SK-N-SH (cell line): ENCODE results near the gene SLC9A5. TPM values are rescaled to one million over a fixed set of nuclear protein-coding genes. Genes with fewer than 3 reads are reported as not detected.

Experiments
- CTCF ChIA-PET: fragments of 300-600, 350-600 bp; formaldehyde crosslinking; extraction: SDS; loops from one replicate; lab custom pipeline; 2021; lab: Yijun Ruan, JAX
- POLR2A ChIA-PET: fragments of 350-600 bp; sonication (Branson Sonifier 250); formaldehyde crosslinking; extraction: SDS; loops from one replicate; lab custom pipeline; 2020; ENCODE audit warnings: antibody characterized with exemption, inconsistent platforms; lab: Yijun Ruan, JAX
- DNase-seq: peaks from one replicate; pipeline ENCODE4 v3.0.0; 2012
- H2AFZ ChIP-seq: fragments of 200-600 bp; sonication (generic); 2 replicates; pipeline ENCODE4 v1.8.1; 2016; ENCODE audit warnings: antibody characterized with exemption, mild to moderate bottlenecking, low read depth
- H3F3A ChIP-seq: fragments of 200-600 bp; sonication (generic); replicated peaks from 2 replicates; pipeline ENCODE3; 2016; ENCODE audit warnings: antibody characterized with exemption, mild to moderate bottlenecking; ENCODE audit not compliant: insufficient read depth
- H3K27ac ChIP-seq, 2 experiments: fragments of 200-500 bp in 1 of 2; fragments of 200-600 bp in 1 of 2; sonication (Bioruptor generic) in 1 of 2; sonication (generic), shearing (Covaris generic) in 1 of 2; 2 replicates each; pipeline versions ENCODE4 v1.5.1 to v1.6.1; 2014 to 2016; ENCODE audit warnings: low read depth in 2 of 2, inconsistent platforms in 1 of 2, low read length in 1 of 2, mild to moderate bottlenecking in 1 of 2, mixed read lengths in 1 of 2
- H3K27me3 ChIP-seq: fragments of 200-600 bp; sonication (generic), shearing (Covaris generic); 2 replicates; pipeline ENCODE4 v1.6.1; 2016; ENCODE audit warnings: mixed run types; ENCODE audit not compliant: insufficient read depth
- H3K36me3 ChIP-seq, 2 experiments: fragments of 200-500 bp in 1 of 2; fragments of 200-600 bp in 1 of 2; sonication (Bioruptor generic) in 1 of 2; sonication (generic) in 1 of 2; replicated peaks in 1 of 2; 2 replicates each; pipeline versions ENCODE3 to v1.5.1; 2014 to 2016; ENCODE audit warnings: low read length in 1 of 2, mild to moderate bottlenecking in 1 of 2; ENCODE audit not compliant: insufficient read depth in 2 of 2, control insufficient read depth in 1 of 2
- H3K4me1 ChIP-seq, 2 experiments: fragments of 200-500 bp in 1 of 2; fragments of 200-600 bp in 1 of 2; sonication (Bioruptor generic) in 1 of 2; sonication (generic), shearing (Covaris generic) in 1 of 2; 2 replicates each; pipeline versions ENCODE4 v1.5.1 to v1.6.1; 2014 to 2016; ENCODE audit warnings: low read depth in 1 of 2, low read length in 1 of 2, mixed run types in 1 of 2; ENCODE audit not compliant: insufficient read depth in 2 of 2, control insufficient read depth in 1 of 2
- H3K4me2 ChIP-seq: fragments of 200-600 bp; sonication (generic), shearing (Covaris generic); 2 replicates; pipeline ENCODE4 v1.6.1; 2017; ENCODE audit warnings: mixed run types
- H3K4me3 ChIP-seq, 2 experiments: fragments of 200-500 bp in 1 of 2; fragments of 200-600 bp in 1 of 2; sonication (Bioruptor generic) in 1 of 2; sonication (generic), shearing (Covaris generic) in 1 of 2; 2 replicates each; pipeline versions ENCODE4 v1.5.1 to v1.8.1; 2014 to 2016; ENCODE audit warnings: low read depth in 2 of 2, inconsistent platforms in 1 of 2, low read length in 1 of 2, mild to moderate bottlenecking in 1 of 2, mixed read lengths in 1 of 2, moderate library complexity in 1 of 2
- H3K79me2 ChIP-seq: fragments of 200-600 bp; sonication (generic); 2 replicates; pipeline ENCODE4 v1.8.1; 2017; ENCODE audit warnings: mild to moderate bottlenecking; ENCODE audit not compliant: insufficient read depth
- H3K9ac ChIP-seq: fragments of 200-600 bp; sonication (generic); 2 replicates; pipeline ENCODE4 v1.6.1; 2017; ENCODE audit warnings: mixed run types
- H3K9me2 ChIP-seq: fragments of 200-600 bp; sonication (generic); 2 replicates; pipeline ENCODE4 v1.6.1; 2017; ENCODE audit warnings: mixed run types
- H3K9me3 ChIP-seq: fragments of 200-600 bp; sonication (generic); 2 replicates; pipeline ENCODE4 v1.6.1; 2017; ENCODE audit warnings: mixed run types, mild to moderate bottlenecking, moderate library complexity
- H4K20me1 ChIP-seq: fragments of 200-600 bp; sonication (generic); 2 replicates; pipeline ENCODE4 v1.6.1; 2017; ENCODE audit warnings: mild to moderate bottlenecking, mixed run types; ENCODE audit not compliant: insufficient read depth
- ELF1 ChIP-seq: IDR thresholded peaks from 2 replicates; pipeline ENCODE4 v1.4.0; 2012
- GABPA ChIP-seq: IDR thresholded peaks from 2 replicates; pipeline ENCODE4 v1.4.0; 2012; ENCODE audit warnings: low read depth, mild to moderate bottlenecking
- TCF12 ChIP-seq: IDR thresholded peaks from 2 replicates; pipeline ENCODE4 v1.4.0; 2012
- YY1 ChIP-seq: IDR thresholded peaks from 2 replicates; pipeline ENCODE4 v1.4.0; 2012; ENCODE audit warnings: low read depth, mild to moderate bottlenecking
- WGBS: methylation state at CpG from one replicate; pipeline ENCODE4 v1.1.6; 2017; ENCODE audit warnings: low lambda C conversion rate; 5-methylcytosine and 5-hydroxymethylcytosine counted together
- polyA plus RNA-seq, 3 experiments: library from polyadenylated mRNA; depleted of rRNA; stranded (reverse); fragments of >200 nt; gene quantifications; 2 replicates each; pipeline ENCODE4 v1.2.3, GENCODE V29; 2012
- TF ChIP-seq, protein P1 (sequence below): IDR thresholded peaks from 2 replicates; pipeline ENCODE4 v1.6.1; 2012; ENCODE audit warnings: mild to moderate bottlenecking, low read depth, low read length, moderate library complexity
- TF ChIP-seq, protein P2 (sequence below): IDR thresholded peaks from 2 replicates; pipeline ENCODE4 v1.4.0; 2012; ENCODE audit warnings: low read depth
- TF ChIP-seq, protein P3 (sequence below): IDR thresholded peaks from 2 replicates; pipeline ENCODE4; 2012
- TF ChIP-seq, protein P4 (sequence below): fragments of 200-600 bp; sonication (generic); IDR thresholded peaks from 2 replicates; pipeline ENCODE4 v1.6.1; 2017; ENCODE audit warnings: antibody characterized with exemption, mild to moderate bottlenecking, moderate library complexity

Gene SLC9A5
- polyA plus RNA-seq, 1 of the 3 experiments (the other 2 are of a cell fraction), result 4.1 TPM

DNA sequence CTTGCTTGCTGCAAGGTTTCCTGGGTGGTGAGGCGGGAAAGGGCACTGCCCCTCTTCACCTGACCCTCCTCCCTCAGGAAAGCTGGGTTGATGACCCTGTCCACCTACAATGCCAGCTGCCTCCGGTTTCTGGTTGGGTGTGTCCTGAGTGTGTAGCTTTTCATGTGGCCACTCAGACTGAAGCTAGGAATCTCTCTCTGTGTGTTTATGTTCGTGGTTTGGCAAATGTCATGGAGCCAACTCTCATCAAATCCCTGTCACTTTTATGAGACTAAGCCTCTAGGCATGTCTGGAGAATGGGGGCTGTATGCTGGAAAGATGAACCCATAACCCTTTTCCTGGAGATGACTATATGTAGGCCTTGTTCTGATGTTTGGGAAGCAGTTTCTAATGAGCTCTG lies 47.6 kb downstream of the SLC9A5 start:
- Histone ChIP-seq H3F3A (peaks cover 7% of the 10 kb centered on the region), H3K4me3 (no peak overlapping the region), H3K36me3 (no peaks in the 10 kb centered on the region), H3K9ac (no peak overlapping the region), H2AFZ (no peak overlapping the region), H4K20me1 (no peaks in the 10 kb centered on the region), H3K9me3 (no peaks in the 10 kb centered on the region), H3K4me1 (peaks cover 0 to 8% of the 10 kb centered on the region in 2 experiments; a peak in 1 of 4 replicates), H3K27ac (peak overlapping the region in 1 of 2 experiments; percentile 43; a peak in 3 of 4 replicates), H3K4me2 (no peak overlapping the region), H3K79me2 (no peaks in the 10 kb centered on the region), H3K27me3 (no peaks in the 10 kb centered on the region), H3K9me2 (no peaks in the 10 kb centered on the region)
- CTCF ChIA-PET, result interaction anchor here (1.2 to 4.2 kb wide), 5 partner anchors 11 to 35 kb away, joined by 3 to 23 read pairs (median 4); partner anchors contain the start of genes KCTD19 and LRRC36
- POLR2A ChIA-PET, result interaction anchor here (1.5 kb wide), 1 partner anchor 11 kb away, joined by 4 read pairs; no protein-coding TSS in a partner anchor
- WGBS, result 25% methylated on average over 3 of the region's 3 CpGs
- no peak for DNase-seq
- TF ChIP-seq, protein P1, sequence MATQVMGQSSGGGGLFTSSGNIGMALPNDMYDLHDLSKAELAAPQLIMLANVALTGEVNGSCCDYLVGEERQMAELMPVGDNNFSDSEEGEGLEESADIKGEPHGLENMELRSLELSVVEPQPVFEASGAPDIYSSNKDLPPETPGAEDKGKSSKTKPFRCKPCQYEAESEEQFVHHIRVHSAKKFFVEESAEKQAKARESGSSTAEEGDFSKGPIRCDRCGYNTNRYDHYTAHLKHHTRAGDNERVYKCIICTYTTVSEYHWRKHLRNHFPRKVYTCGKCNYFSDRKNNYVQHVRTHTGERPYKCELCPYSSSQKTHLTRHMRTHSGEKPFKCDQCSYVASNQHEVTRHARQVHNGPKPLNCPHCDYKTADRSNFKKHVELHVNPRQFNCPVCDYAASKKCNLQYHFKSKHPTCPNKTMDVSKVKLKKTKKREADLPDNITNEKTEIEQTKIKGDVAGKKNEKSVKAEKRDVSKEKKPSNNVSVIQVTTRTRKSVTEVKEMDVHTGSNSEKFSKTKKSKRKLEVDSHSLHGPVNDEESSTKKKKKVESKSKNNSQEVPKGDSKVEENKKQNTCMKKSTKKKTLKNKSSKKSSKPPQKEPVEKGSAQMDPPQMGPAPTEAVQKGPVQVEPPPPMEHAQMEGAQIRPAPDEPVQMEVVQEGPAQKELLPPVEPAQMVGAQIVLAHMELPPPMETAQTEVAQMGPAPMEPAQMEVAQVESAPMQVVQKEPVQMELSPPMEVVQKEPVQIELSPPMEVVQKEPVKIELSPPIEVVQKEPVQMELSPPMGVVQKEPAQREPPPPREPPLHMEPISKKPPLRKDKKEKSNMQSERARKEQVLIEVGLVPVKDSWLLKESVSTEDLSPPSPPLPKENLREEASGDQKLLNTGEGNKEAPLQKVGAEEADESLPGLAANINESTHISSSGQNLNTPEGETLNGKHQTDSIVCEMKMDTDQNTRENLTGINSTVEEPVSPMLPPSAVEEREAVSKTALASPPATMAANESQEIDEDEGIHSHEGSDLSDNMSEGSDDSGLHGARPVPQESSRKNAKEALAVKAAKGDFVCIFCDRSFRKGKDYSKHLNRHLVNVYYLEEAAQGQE, result no peak
- TF ChIP-seq, protein P2, sequence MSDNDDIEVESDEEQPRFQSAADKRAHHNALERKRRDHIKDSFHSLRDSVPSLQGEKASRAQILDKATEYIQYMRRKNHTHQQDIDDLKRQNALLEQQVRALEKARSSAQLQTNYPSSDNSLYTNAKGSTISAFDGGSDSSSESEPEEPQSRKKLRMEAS, result no peak
- TF ChIP-seq, protein P3, sequence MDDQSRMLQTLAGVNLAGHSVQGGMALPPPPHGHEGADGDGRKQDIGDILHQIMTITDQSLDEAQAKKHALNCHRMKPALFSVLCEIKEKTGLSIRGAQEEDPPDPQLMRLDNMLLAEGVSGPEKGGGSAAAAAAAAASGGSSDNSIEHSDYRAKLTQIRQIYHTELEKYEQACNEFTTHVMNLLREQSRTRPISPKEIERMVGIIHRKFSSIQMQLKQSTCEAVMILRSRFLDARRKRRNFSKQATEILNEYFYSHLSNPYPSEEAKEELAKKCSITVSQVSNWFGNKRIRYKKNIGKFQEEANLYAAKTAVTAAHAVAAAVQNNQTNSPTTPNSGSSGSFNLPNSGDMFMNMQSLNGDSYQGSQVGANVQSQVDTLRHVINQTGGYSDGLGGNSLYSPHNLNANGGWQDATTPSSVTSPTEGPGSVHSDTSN, result peak; percentile 28; the same call in 1 of the 2 replicates
- TF ChIP-seq, protein P4, sequence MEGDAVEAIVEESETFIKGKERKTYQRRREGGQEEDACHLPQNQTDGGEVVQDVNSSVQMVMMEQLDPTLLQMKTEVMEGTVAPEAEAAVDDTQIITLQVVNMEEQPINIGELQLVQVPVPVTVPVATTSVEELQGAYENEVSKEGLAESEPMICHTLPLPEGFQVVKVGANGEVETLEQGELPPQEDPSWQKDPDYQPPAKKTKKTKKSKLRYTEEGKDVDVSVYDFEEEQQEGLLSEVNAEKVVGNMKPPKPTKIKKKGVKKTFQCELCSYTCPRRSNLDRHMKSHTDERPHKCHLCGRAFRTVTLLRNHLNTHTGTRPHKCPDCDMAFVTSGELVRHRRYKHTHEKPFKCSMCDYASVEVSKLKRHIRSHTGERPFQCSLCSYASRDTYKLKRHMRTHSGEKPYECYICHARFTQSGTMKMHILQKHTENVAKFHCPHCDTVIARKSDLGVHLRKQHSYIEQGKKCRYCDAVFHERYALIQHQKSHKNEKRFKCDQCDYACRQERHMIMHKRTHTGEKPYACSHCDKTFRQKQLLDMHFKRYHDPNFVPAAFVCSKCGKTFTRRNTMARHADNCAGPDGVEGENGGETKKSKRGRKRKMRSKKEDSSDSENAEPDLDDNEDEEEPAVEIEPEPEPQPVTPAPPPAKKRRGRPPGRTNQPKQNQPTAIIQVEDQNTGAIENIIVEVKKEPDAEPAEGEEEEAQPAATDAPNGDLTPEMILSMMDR, result no peak

DNA sequence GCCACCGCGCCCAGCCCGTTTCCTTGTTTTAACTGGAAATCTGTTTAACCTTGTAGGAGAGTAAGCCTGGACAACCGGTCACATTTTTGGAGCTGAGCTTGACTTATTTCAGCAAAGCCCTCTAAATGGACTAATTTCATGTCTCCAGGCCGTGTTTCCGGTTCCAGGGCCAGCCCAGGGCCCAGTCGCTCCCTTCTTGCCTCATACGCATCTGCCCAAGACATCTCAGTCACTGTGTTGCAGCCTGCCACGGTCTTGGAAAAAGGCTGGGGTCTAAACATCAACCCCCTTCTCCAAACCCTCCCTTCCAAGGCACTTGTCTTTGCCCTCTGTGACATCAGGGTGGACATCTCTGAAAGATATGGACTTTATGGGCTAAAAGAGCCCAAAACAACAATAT lies 49.5 kb downstream of the SLC9A5 start:
- Histone ChIP-seq H3K27me3 (no peaks in the 10 kb centered on the region), H3K4me3 (no peak overlapping the region), H3K27ac (no peak overlapping the region), H3K9me3 (no peaks in the 10 kb centered on the region), H3F3A (peaks cover 7% of the 10 kb centered on the region), H3K4me2 (no peak overlapping the region), H3K9me2 (no peaks in the 10 kb centered on the region), H3K4me1 (peaks cover 0 to 8% of the 10 kb centered on the region in 2 experiments; a peak in 1 of 4 replicates), H3K9ac (no peak overlapping the region), H2AFZ (no peak overlapping the region), H3K36me3 (no peaks in the 10 kb centered on the region), H4K20me1 (no peaks in the 10 kb centered on the region), H3K79me2 (no peaks in the 10 kb centered on the region)
- TF ChIP-seq YY1 (no peak), GABPA (no peak), TCF12 (no peak), ELF1 (no peak)
- ChIA-PET POLR2A (no interaction called here), CTCF (interaction anchor here (0.7 to 4.2 kb wide), 2 partner anchors 13 to 95 kb away, joined by 3 to 23 read pairs; partner anchors contain the start of gene TPPP3)
- WGBS, result 87% methylated on average over 9 of the region's 9 CpGs
- DNase-seq, result no peak
